Hepatocyte (in vitro differentiated cells): ENCODE measurements around the gene PNPLA8.

Source experiments
- EZH2 ChIP-seq: fragments of 200-600 bp; sonication (generic); IDR thresholded peaks from 2 replicates; pipeline ENCODE4 v1.6.1; 2016; ENCODE audit warnings: antibody characterized with exemption, mild to moderate bottlenecking, borderline replicate concordance
- TF ChIP-seq, protein P1 (sequence below): fragments of 200-600 bp; sonication (generic); IDR thresholded peaks from 2 replicates; pipeline ENCODE4 v1.5.1; 2016; ENCODE audit warnings: antibody characterized with exemption, mild to moderate bottlenecking; ENCODE audit not compliant: poor library complexity

DNA sequence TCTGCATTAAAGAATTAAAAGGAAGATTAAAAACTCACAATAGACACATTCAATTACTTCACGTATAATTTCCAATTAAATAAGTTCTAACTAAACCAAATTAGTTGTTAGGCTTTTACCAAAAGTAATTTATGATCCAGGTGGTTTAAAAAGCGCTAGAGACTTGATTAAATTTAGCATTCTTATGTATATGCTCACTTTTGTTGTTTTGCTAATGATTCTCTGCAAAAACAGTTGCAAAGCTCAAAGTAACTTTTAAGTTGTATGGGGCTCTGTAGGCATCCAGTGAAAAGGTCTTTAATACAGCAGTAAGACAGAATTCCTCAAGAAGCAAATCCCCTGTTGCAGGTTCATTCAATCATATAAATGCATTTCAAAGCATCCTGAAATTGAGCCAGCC, 15.5 kb upstream of the PNPLA8 start:
- no peak for TF ChIP-seq EZH2
- TF ChIP-seq, protein P1, sequence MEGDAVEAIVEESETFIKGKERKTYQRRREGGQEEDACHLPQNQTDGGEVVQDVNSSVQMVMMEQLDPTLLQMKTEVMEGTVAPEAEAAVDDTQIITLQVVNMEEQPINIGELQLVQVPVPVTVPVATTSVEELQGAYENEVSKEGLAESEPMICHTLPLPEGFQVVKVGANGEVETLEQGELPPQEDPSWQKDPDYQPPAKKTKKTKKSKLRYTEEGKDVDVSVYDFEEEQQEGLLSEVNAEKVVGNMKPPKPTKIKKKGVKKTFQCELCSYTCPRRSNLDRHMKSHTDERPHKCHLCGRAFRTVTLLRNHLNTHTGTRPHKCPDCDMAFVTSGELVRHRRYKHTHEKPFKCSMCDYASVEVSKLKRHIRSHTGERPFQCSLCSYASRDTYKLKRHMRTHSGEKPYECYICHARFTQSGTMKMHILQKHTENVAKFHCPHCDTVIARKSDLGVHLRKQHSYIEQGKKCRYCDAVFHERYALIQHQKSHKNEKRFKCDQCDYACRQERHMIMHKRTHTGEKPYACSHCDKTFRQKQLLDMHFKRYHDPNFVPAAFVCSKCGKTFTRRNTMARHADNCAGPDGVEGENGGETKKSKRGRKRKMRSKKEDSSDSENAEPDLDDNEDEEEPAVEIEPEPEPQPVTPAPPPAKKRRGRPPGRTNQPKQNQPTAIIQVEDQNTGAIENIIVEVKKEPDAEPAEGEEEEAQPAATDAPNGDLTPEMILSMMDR, result no peak
